PC-3 (cell line): Measurements from ENCODE around the gene MLLT3. TPM values are rescaled to one million over a fixed set of nuclear protein-coding genes. Genes with fewer than 3 reads are reported as not detected.

Experiments used
- ATAC-seq: fragments of 200-7000 bp; cut with Tn5 transposase; 2 replicates; pipeline ENCODE4 v1.9.1; 2020; ENCODE audit warnings: mild to moderate bottlenecking, moderate library complexity
- BruUV-seq: library from RNA; stranded (reverse); fragments of 400-500 nt; replicated peaks from 2 replicates; lab custom pipeline; 2021; lab: Mats Ljungman, UMichigan
- CTCF ChIA-PET: fragments of 300-600 bp; sonication (Branson Sonifier 250); formaldehyde crosslinking; loops from one replicate; lab custom pipeline; 2022; ENCODE audit warnings: antibody characterized with exemption; lab: Charles Lee
- POLR2A ChIA-PET: fragments of 300-600 bp; sonication (Branson Sonifier 250); formaldehyde crosslinking; loops from one replicate; lab custom pipeline; 2022; ENCODE audit warnings: antibody characterized with exemption; ENCODE audit not compliant: unreplicated experiment; lab: Charles Lee
- DNase-seq: peaks from one replicate; pipeline ENCODE4 v3.0.0-alpha.2; 2015
- H2AFZ ChIP-seq: fragments of 300-600 bp; sonication (generic); 2 replicates; pipeline ENCODE4 v1.6.0; 2016; ENCODE audit warnings: antibody characterized with exemption, low read length
- H3F3A ChIP-seq: fragments of 300-600 bp; sonication (generic); one replicate; pipeline ENCODE4 v1.6.0; 2017; ENCODE audit warnings: antibody characterized with exemption, low read length, control low read depth, mild to moderate bottlenecking; ENCODE audit not compliant: unreplicated experiment
- H3K27ac ChIP-seq: fragments of 300-600 bp; sonication (generic); 2 replicates; pipeline ENCODE4 v1.5.1; 2016; ENCODE audit warnings: mild to moderate bottlenecking, low read length
- H3K27me3 ChIP-seq: fragments of 300-600 bp; sonication (generic); 2 replicates; pipeline ENCODE4 v1.6.1; 2016; ENCODE audit warnings: low read length, mixed read lengths
- H3K36me3 ChIP-seq: fragments of 300-600 bp; sonication (generic); 2 replicates; pipeline ENCODE4 v1.6.1; 2016; ENCODE audit warnings: low read depth, mixed run types, low read length, mixed read lengths
- H3K4me1 ChIP-seq: fragments of 300-600 bp; sonication (generic); 2 replicates; pipeline ENCODE4 v1.5.1; 2016; ENCODE audit warnings: low read length; ENCODE audit not compliant: insufficient read depth
- H3K4me2 ChIP-seq: fragments of 300-600 bp; sonication (generic); 2 replicates; pipeline ENCODE4 v1.6.0; 2016; ENCODE audit warnings: low read length
- H3K4me3 ChIP-seq: fragments of 300-600 bp; sonication (generic); 2 replicates; pipeline ENCODE4 v1.5.1; 2016; ENCODE audit warnings: mild to moderate bottlenecking, low read length, mixed read lengths
- H3K79me2 ChIP-seq: fragments of 300-600 bp; sonication (generic); 2 replicates; pipeline ENCODE4 v1.6.1; 2017; ENCODE audit warnings: low read length, mixed read lengths
- H3K9ac ChIP-seq: fragments of 300-600 bp; sonication (generic); 2 replicates; pipeline ENCODE4 v1.6.0; 2016; ENCODE audit warnings: mild to moderate bottlenecking, low read length
- H3K9me2 ChIP-seq: fragments of 300-600 bp; sonication (generic); replicated peaks from 2 replicates; pipeline ENCODE4 v1.6.1; 2016; ENCODE audit warnings: mixed run types, low read length, mixed read lengths
- H3K9me3 ChIP-seq: fragments of 300-600 bp; sonication (generic); 2 replicates; pipeline ENCODE4 v1.6.1; 2016; ENCODE audit warnings: low read length, mixed read lengths
- H4K20me1 ChIP-seq: fragments of 300-600 bp; sonication (generic); 2 replicates; pipeline ENCODE4 v1.6.1; 2016; ENCODE audit warnings: low read length, mixed read lengths
- CTCF ChIP-seq: fragments of 300-600 bp; sonication (generic); conservative IDR thresholded peaks from 2 replicates; pipeline ENCODE4 v1.5.1; 2017; ENCODE audit warnings: antibody characterized with exemption, low read depth, mild to moderate bottlenecking, low read length
- EZH2 ChIP-seq: fragments of 300-600 bp; sonication (generic); IDR thresholded peaks from one replicate; pipeline ENCODE4 v1.6.1; 2017; ENCODE audit warnings: antibody characterized with exemption, mild to moderate bottlenecking, low read length; ENCODE audit not compliant: unreplicated experiment
- EZH2phosphoT487 ChIP-seq: fragments of 300-600 bp; sonication (generic); IDR thresholded peaks from 2 replicates; pipeline ENCODE4 v1.6.1; 2018; ENCODE audit warnings: mild to moderate bottlenecking, antibody characterized with exemption, low read length, borderline replicate concordance
- intact Hi-C: fragments of 100-400 bp; cut with micrococcal nuclease; formaldehyde crosslinking; loops from 2 replicates; pipeline ENCODE4 v1.9.0; 2023
- total RNA-seq: library from RNA; depleted of rRNA; stranded (reverse); fragments of >200 nt; gene quantifications from 2 replicates; pipeline ENCODE4 v1.2.3, GENCODE V29; 2014

MLLT3 gene
- total RNA-seq, 1 experiment from 2014 or later = 7.1 TPM

- Histone ChIP-seq H3K9ac (no peak overlapping the region), H4K20me1 (no peaks in the 10 kb centered on the region), H3K36me3 (no peaks in the 10 kb centered on the region), H3K27ac (no peak overlapping the region), H3K79me2 (no peaks in the 10 kb centered on the region), H3K4me3 (no peak overlapping the region), H3K9me2 (no peaks in the 10 kb centered on the region), H2AFZ (no peak overlapping the region), H3K27me3 (no peaks in the 10 kb centered on the region), H3K4me2 (no peak overlapping the region), H3K9me3 (no peaks in the 10 kb centered on the region), H3F3A (no peaks in the 10 kb centered on the region), H3K4me1 (no peaks in the 10 kb centered on the region)
- ATAC-seq (no peak), DNase-seq (no peak)
- intact Hi-C loops = no loop called here
- CTCF ChIA-PET = no interaction called here
- TF ChIP-seq EZH2 = no peak
- TF ChIP-seq EZH2phosphoT487 = no peak
- TF ChIP-seq CTCF = no peak
- BruUV-seq = no TSS peak
- POLR2A ChIA-PET = no interaction called here
Observed at GRCh38 chr9:20463823-20464222, 158.5 kb downstream of the MLLT3 start.

DNA sequence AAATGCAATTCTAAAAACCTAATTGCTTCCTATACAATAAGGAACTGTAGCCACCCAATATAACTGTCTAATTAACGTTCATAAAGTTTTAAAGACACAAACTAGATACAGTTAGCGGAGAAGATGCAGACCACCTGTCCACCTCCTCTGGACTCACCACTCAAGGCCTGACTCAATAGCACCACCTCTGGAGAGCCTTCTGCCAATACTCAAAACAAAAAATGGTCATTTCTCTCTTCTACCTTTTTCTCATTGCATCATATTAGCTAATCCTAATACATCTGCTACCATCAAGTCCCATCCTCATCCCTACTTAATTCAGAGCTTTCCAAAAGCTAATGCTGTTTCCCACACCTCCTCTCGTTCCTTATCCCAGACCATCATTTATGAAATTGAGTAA is 159.9 kb downstream of the MLLT3 start:
- intact Hi-C loops = no loop called here
- no peak for ATAC-seq
- no TSS peak for BruUV-seq

More for the DNA sequence above, 159.9 kb downstream of the MLLT3 start:
- Histone ChIP-seq H3K27ac (no peak overlapping the region), H3K4me3 (no peak overlapping the region), H3K79me2 (no peaks in the 10 kb centered on the region), H3K9me3 (no peaks in the 10 kb centered on the region), H3K4me2 (no peak overlapping the region), H3K4me1 (no peaks in the 10 kb centered on the region), H4K20me1 (no peaks in the 10 kb centered on the region), H2AFZ (no peak overlapping the region), H3K9me2 (no peaks in the 10 kb centered on the region), H3F3A (no peaks in the 10 kb centered on the region), H3K27me3 (no peaks in the 10 kb centered on the region), H3K36me3 (no peaks in the 10 kb centered on the region), H3K9ac (no peak overlapping the region)
- TF ChIP-seq EZH2 (no peak), EZH2phosphoT487 (no peak), CTCF (peak; percentile 39)
- no peak for DNase-seq
- ChIA-PET POLR2A (no interaction called here), CTCF (no interaction called here)
